Femur (tissue), 1 donor: ENCODE results near the gene ZSCAN1.

Experiments used
- DNase-seq: peaks from one replicate; pipeline ENCODE4 v3.0.0-alpha.2; 2017

The ZSCAN1 gene

DNA sequence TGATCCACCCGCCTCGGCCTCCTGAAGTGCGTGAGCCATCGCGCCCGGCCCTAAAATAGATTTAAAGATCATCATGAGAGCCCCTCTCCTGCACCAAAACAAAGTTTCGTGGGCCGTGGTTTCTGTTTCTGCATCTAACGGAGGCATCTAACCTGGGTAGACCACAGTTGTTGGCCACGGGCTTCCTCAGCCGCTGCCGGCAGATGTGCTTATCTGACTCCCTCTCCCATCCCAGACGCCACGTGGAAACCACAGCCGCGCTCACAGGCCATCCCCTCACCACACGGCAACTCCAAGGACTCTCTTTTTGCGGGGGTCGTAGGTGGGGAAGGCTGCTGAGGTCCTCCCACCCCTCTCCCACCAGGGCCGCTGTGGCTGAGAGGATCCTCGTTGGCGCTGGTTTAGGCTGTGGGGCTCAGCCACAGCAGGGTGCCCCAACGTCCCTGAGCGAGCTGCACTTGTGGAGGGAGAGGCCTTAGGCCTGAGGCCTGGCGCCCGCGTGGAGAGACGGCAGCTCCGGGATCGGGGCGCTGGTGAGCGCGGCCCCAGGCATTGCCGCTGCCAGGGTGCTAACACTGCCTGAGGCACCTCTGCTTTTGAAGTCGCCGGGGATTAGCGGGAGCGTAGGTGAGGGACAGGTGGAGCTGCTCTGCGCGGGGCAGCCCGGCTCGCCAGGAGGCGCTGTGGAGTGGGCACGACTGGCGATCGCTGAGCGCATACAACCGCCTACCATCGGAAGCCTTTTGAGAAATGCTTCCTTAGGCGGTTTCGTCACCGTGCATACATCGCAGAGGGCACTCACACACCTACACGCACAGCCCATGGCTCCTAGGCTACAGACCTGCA is 8.9 kb downstream of the ZSCAN1 start:
- DNase-seq: no peak

DNA sequence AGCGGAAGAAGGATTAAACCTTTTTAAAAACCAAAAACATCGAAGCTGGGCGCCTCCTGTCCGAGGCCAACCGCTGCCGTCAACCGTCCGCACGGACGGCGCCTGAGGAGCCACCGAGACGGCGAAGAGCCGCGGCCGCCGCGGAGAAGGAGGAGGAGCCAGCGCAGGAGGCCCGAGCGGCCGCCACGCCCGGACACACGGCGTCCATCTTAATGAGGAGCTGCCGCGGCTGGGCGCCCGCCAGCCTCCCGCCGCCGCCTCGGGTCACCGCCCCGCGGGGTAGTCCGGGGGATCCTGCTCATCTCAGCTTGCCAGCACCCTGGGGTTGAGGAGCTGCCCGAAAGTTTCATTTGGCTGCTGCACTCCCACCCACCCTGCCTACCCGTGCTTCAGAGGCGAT is 10.6 kb downstream of the ZSCAN1 start:
- DNase-seq: no peak

DNA sequence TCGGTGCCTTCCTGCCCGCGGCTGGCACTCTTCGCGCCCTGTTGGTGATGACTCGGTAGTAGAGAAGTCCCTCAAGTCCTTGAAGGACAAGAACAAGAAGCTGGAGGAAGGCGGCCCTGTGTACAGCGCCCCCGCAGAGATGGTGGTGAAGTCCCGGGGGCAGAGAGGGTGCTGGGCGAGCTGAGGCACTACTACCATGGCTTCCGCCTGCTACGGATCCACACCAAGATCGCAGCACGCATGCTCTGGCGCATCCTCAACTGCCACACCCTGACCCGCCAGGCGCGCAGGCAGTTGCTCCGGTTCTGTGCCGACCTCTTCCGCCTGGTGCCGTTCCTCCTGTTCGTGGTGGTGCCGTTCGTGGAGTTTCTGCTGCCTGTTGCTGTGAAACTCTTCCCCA is 11.1 kb downstream of the ZSCAN1 start:
- no peak for DNase-seq

DNA sequence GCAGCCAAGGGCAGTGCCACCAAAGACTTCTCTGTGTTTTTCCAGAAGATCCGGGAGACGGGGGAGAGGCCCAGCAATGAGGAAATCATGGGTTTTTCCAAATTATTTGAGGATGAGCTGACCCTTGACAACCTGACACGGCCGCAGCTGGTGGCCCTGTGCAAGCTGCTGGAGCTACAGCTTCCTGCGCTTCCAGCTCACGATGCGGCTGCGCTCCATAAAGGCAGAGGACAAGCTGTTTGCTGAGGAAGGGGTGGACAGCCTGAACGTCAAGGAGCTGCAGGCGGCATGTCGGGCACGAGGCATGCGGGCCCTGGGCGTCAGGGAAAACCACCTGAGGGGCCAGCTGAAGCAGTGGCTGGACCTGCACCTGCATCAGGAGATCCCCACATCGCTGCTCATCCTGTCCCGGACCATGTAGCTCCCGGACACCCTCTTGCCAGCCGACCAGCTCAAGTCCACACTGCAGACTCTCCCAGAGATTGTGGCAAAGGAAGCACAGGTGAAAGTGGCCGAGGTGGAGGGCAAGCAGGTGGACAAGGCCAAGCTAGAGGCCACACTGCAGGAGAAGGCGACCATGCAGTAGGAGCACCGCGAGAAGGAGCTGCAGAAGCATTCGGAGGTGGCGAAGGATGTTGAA is 11.7 kb downstream of the ZSCAN1 start:
- DNase-seq: no peak

DNA sequence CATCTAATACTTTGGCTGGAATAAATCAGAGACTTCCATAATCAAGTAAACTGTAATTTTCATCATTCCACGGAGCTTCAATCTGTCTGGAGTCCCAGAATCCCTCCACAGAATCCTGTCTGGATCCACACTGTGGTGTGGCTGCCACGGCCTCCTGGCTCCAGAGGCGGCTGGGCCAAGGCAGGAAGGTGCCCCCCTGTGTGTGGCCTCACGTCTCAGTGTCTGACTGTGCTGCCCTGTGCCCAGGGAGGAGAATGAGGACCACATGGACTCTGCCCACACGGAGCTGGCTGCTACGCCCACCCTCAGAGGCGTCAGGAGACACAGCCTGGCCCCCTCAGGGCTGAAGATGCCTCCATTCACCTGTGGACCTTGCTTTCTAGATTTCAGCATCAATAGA is 13.0 kb downstream of the ZSCAN1 start:
- DNase-seq: no peak

DNA sequence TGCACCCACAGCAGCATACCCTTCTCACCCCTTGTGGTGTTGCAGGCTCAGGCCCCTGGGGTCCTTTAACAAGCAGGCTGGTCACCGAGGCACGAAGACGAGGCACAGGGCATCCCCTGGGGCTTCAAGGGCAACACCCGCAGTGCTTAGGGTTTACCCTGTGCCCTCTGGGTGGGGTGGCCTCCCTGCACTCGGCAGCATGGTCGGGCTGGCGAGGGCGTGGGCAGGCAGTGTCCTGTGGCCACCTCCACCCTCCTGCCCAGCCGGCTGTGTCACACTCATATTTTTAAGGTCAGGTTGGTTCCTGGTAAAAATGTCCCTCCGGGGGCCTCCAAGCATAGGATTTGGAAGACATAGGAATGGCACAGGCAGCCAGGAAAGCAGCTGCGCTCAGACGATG is 13.8 kb downstream of the ZSCAN1 start:
- no peak for DNase-seq

DNA sequence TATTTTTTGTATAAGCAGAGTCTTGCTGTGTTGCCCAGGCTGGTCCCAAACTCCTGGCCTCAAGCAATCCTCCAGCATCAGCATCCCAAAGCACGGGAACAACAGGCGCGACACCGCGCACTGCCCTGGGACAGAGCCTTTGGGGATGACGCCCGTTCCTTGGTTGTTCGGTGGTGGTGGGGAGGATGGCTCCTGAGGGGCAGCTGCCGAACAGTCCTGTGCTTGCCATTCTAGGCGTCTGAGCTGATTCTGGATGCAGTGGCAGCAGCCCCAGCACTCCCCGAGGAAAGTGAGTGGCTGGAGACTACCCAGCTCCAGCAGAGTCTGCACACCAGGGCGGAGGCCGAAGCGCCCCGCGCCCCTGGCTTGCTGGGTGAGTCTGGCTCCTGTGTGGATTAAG is 18.4 kb downstream of the ZSCAN1 start:
- DNase-seq: no peak

DNA sequence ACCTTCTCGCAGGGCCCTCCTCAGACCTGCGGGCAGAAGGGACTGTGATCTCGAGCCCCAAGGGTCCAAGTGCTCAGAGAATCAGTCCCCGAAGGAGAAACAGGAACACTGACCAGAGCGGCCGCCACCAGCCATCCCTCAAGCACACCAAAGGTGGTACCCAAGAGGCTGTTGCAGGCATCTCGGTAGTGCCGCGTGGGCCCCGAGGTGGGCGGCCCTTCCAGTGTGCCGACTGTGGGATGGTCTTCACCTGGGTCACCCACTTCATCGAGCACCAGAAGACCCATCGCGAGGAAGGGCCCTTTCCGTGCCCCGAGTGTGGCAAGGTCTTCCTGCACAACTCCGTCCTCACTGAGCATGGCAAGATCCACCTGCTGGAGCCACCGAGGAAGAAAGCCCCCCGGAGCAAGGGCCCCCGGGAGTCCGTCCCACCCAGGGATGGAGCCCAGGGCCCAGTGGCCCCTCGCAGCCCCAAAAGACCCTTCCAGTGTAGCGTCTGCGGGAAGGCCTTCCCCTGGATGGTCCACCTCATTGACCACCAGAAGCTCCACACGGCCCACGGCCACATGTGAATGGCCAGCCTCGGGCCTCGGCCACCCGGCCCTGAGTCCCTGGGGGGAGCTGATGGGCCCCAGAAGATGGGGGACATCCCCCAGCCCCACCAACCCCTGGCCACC is 19.8 kb downstream of the ZSCAN1 start:
- DNase-seq: no peak

DNA sequence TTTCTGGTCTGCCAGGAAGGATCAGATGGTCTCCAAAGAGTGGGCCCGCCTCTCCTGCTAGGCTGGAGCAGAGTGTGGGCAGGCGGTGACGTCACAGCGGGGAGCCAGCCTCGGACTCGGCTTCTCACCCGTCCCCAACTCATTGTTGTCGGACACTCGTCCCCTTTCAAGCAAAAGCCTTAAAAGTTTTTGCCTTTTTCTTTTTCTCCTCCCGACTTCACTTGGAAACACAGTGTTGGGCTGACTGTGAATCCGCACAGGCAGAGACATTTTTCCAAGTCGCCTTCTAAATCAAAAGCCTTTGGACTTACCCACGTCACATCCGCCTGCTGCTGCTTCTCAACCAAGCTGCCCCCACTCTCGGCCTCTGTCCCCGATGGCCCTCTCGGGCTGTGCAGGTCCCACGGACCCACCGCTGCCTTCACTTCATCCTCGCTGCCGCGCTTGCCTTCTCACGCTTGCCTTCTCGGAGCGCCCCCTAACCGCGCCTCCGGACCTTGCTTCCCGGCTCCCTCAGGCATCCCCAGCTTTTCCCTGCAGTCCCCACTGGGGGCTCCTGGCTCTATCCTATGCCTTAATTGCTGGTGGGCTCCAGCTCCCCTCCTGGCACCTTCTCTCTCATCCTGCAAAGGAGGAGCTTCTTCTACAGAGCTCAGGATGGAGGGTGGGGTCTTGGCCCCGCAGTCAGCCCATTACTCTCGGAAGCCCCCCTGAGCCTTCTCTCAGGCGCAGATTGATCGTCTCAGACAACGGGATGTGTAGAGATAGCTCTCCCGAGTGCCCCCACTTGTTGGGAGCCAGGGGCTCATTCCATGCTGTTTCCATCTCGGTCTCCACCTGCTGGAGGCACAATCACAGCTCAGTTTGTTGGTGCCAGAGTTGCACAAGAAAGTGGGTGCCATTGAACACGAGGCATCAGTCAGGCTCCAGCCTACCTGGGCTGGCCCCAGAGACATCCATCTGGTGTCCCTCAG is 21.4 kb downstream of the ZSCAN1 start:
- DNase-seq: peak; percentile 81

DNA sequence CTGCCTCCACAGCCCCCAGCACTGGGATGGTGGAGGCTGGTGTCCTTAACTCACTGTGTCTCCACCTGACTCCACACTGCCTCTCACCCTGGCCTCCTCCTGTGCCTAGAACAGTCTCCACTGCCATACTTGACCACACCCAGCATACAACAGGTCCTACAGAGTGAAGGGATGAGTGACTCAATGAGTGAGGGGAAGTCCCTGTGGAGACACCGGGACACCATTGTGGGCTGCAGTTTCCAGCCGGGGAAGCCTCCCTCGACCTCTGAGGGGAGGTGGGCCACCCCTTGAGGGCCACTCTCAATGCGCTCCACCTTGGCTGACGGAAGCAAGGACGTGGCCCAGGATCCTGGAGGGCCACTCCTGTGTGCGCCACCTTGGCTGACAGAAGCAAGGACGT is 22.4 kb downstream of the ZSCAN1 start:
- DNase-seq: no peak

DNA sequence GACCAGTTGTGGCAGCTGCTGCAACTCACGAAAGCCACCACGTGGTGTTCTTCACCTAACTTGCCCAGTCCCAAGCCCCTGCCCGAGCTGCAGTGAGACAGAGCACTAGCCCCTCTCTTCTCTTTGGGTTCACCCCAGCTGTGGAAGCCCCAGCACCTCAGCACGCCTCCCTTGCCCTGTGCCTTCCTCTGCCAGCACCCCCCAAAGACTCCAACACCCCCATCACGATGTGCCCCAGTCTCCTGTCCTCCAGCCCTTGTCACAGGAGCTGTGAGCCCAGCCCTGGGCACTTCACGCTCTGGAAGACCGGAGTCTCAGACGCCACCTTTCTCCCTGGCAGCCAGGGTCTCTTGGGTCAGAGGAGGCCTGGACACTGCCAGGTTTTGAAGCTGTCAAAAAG is 23.0 kb downstream of the ZSCAN1 start:
- DNase-seq: no peak

DNA sequence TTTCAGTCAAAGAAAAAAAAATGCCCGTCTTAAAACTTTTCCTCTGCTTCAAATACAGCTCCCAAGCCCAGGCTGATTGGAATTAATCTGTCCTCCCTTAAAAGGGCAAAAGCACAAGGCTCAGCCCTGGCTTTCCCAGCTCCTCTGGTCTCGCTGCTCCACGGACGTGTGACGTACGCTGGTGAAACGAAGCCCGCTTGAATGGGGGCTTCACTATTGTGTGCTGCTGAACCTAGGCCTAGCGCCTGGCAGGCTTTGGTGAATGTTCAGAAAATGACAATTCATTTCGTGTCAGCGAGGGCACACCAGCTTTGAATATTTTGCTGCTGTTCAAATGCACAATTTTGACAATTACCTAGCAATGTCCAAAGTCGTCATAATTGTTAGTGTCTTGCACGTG is 24.6 kb downstream of the ZSCAN1 start:
- no peak for DNase-seq

DNA sequence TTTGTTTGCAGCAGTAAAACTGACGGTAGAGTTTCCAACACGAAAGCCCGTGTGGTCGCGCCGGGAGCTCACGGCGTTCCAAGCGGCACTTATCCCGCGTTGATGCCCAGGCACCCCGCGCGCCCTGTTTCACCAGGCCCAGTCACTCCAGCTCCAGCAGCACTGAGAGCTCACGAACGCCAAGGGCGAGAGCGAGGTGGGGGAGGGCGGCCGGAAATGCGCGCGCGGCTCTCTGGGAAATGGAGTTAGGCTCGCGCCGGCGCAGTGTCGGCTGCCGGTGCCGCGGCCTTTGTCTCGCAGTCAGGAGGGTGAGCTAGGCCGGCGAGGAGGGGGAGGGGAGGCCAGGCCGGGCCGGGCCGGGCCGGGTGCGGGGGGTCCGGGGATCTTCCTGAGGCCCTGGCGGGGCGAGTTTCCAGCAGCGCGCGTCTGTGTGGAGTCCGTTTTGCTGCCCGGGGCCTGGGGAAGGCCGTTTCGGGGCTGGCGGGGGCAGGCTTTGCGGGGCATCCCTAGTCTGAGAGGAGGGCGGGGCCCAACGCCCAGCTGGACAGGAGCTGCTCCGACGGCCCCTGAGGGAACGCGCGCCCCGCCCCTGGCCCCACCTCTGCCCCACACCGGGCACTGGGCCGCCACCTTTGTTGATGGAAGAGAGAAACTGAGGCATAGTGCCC is 25.3 kb downstream of the ZSCAN1 start, which contains the start of gene ZNF135:
Gene ZNF135, plus strand, starts transcription at position 280 of the 668 bp plus-strand sequence. CDS start 721 bp downstream, outside the sequence.
- peak; percentile 95 for DNase-seq

DNA sequence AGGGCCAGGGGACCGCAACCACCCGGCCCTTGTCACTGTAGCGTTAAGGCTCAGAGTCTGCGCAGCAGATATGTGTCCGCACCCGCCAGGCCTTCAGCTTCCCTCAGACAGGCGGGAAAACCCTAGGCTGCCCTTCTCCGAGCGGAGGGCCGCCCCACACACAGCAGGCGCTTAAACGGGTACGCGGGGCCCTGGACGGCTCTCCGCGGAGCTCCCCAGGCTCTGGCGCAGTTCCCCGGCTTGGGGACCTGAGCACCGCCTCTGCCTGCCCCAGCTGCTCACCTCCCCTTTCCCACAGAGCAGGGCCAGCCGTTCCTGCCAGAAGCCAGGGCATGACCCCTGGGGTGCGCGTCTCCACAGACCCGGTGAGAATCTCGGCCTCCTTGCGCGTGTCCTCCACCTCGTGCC is 25.9 kb downstream of the ZSCAN1 start:
- DNase-seq: peak; percentile 45

DNA sequence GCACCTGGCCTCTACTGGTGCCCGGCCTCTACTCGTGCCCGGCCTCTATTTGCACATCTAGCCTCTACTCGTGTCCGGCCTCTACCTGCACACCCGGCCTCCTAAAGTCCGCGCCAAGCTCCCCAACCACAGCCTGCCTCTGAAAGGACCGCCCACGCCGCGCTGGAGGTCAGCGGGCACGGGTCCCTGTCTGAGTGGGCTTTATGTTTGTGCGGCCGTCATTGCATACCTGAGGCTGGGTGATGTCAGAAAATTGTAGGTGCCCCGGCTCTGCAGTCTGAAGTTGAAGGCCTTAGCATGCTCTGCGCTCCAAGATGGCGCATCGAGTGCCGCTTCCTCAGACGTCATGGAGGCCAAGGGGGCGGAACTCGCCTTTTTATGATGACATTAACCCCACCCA is 26.4 kb downstream of the ZSCAN1 start:
- DNase-seq: no peak

DNA sequence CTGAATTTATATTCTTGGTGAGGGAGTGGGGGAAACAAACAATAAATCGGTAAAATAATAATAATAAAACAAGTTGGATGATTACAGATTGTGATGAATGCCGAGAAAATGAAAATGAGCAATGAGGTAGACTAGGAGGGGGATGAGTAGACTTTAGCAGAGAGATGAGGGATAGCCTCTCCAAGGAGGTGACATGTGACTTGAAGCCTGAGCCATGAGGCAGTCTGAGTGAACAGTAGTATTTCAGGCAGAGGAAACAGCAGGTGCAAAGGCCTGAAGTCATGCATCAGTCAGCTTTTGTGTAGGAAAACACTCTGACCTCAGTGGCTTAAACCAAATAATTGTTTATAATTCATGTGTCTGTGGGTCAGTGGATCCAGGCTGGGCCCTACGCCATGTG is 29.9 kb downstream of the ZSCAN1 start:
- no peak for DNase-seq

DNA sequence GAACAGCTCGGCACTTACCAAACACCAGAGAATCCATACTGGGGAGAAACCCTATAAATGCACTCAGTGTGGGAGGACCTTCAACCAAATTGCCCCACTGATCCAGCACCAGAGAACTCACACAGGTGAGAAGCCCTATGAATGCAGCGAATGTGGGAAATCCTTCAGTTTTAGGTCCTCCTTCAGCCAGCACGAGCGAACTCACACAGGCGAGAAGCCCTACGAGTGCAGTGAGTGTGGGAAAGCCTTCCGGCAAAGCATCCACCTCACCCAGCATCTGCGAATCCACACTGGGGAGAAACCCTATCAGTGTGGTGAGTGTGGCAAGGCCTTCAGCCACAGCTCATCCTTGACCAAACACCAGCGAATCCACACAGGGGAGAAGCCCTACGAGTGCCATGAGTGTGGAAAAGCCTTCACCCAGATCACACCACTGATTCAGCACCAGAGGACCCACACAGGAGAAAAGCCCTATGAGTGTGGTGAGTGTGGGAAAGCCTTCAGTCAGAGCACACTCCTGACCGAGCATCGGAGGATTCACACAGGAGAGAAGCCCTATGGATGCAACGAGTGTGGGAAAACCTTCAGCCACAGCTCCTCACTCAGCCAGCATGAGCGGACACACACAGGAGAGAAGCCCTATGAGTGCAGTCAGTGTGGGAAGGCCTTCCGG is 33.6 kb downstream of the ZSCAN1 start:
- no peak for DNase-seq

DNA sequence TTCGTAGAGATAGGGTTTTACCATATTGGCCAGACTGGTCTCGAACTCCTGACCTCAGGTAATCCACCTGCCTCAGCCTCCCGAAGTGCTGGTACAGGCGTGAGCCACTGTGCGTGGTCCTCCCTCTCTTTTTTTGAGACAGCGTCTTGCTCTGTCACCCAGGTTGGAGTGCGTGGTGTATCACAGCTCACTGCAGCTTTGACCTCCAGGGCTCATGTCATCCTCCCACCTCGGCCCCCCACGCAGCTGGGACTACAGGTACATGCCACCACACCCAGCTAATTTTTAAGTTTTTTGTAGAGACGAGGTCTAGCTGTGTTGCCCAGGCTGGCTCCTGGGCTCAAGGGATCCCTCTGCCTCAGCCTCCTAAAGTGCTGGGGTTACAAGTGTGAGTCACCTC is 46.0 kb downstream of the ZSCAN1 start:
- DNase-seq: no peak

DNA sequence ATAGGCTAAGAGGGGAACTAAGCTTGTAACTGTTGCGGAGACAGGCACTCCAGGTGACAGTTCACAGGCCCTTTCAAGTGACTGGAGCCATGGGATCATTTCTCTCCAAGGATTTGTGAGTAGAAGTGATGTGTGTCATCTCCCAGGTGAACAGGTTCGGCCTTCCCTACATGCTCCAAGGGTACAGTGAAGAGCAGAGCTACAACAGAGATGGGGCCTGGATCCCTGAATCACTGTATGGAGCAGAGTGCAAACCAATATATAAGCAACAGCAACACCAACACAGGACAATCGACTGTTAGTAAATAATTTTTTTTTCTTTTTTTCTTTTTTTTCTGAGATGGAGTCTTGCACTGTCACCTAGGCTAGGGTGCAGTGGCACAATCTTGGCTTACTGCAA is 49.2 kb downstream of the ZSCAN1 start:
- DNase-seq: no peak

DNA sequence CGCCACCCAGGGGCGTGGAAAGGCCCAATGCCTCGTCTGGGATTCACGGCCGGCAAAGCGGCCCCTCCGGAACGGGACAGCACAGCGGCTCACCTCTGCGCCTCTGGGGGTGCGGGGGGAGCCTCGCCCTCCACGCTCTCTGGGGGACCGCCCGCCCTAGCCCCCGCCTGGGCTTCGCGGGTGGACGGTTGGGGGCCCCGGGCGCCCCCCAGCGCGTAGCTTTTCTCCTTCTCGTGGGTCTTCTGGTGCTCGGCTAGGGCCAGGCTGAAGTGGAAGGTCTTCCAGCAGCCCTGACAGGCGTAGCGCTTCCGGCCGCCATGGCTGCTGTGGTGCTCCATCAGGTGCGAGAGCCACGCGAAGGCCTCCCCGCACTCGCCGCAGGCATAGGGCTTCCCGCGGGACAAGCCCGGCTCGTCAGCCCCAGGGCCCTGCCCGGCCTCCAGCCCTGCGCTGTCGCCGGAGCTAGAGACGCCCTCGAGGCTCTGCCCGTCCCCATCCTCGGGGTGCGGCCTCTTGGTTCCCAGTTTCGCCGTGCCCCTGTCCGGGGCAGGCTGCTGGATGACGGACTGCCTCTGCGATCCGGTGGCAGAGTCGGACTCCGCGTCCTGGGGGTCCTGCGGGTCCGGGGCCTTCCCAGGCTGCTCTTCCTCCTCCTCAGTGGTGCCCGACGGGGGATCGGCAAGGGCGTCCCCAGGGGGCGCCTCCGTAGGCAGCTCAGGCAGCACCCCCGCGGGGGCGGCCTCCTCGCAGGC is 50.9 kb downstream of the ZSCAN1 start:
- no peak for DNase-seq
